Osteocyte (in vitro differentiated cells): ENCODE measurements around the gene RRAD. TPM values are rescaled to one million over a fixed set of nuclear protein-coding genes. Genes with fewer than 3 reads are reported as not detected.

Source experiments
- DNase-seq: peaks from one replicate; pipeline ENCODE4 v3.0.0; 2021; ENCODE audit warnings: mixed read lengths; ENCODE audit not compliant: unreplicated experiment; ENCODE audit errors: extremely low spot score
- H3K27ac Mint-ChIP-seq: one replicate; pipeline ENCODE4 v1.8.0; 2021; ENCODE audit warnings: mild to moderate bottlenecking, mixed read lengths; ENCODE audit not compliant: unreplicated experiment
- H3K27me3 Mint-ChIP-seq: one replicate; pipeline ENCODE4 v1.8.0; 2021; ENCODE audit warnings: mixed read lengths; ENCODE audit not compliant: unreplicated experiment
- H3K36me3 Mint-ChIP-seq: one replicate; pipeline ENCODE4 v1.8.0; 2021; ENCODE audit warnings: mixed read lengths; ENCODE audit not compliant: unreplicated experiment
- H3K4me1 Mint-ChIP-seq: one replicate; pipeline ENCODE4 v1.8.0; 2021; ENCODE audit warnings: mixed read lengths; ENCODE audit not compliant: unreplicated experiment
- H3K4me3 Mint-ChIP-seq: one replicate; pipeline ENCODE4 v1.8.0; 2021; ENCODE audit warnings: mild to moderate bottlenecking, moderate library complexity, mixed read lengths; ENCODE audit not compliant: unreplicated experiment
- H3K9me3 Mint-ChIP-seq: one replicate; pipeline ENCODE4 v1.8.0; 2021; ENCODE audit warnings: mixed read lengths; ENCODE audit not compliant: unreplicated experiment
- CTCF ChIP-seq: fragments of 200-600 bp; sonication (generic); IDR thresholded peaks from 2 replicates; pipeline ENCODE4 v1.5.0; 2021; ENCODE audit warnings: antibody characterized with exemption, mild to moderate bottlenecking, moderate library complexity
- total RNA-seq: library from RNA; stranded (reverse); gene quantifications from 2 replicates; pipeline ENCODE4 v1.2.1, GENCODE V29; 2021

RRAD gene
- total RNA-seq, 1 donor from 2014 or later, result 0.89 TPM

GRCh38 chr16:66881560-66881959, 43.8 kb downstream of the RRAD start:
- Mint-ChIP-seq H3K36me3 (peaks cover 12% of the 10 kb centered on the region), H3K4me1 (peaks cover 21% of the 10 kb centered on the region), H3K27ac (no peak overlapping the region), H3K9me3 (no peaks in the 10 kb centered on the region), H3K4me3 (peak overlapping the region; percentile 51), H3K27me3 (no peaks in the 10 kb centered on the region)
- no peak for TF ChIP-seq CTCF
- DNase-seq, result no peak

- Mint-ChIP-seq H3K4me1 (peaks cover 23% of the 10 kb centered on the region), H3K4me3 (peak overlapping the region; percentile 99), H3K36me3 (peaks cover 12% of the 10 kb centered on the region), H3K27me3 (no peaks in the 10 kb centered on the region), H3K27ac (no peak overlapping the region), H3K9me3 (no peaks in the 10 kb centered on the region)
- no peak for DNase-seq
- no peak for TF ChIP-seq CTCF
Measured at GRCh38 chr16:66881014-66881417, 44.3 kb downstream of the RRAD start.

- peaks cover 25% of the 10 kb centered on the region for H3K4me1 Mint-ChIP-seq
- peak; percentile 97 for DNase-seq
- no peaks in the 10 kb centered on the region for H3K27me3 Mint-ChIP-seq
- H3K9me3 Mint-ChIP-seq, result no peaks in the 10 kb centered on the region
- TF ChIP-seq CTCF, result no peak
- H3K4me3 Mint-ChIP-seq, result peak within 1 kb of the TSS; percentile 99
- H3K27ac Mint-ChIP-seq, result peak within 1 kb of the TSS; percentile 88
- H3K36me3 Mint-ChIP-seq, result peaks cover 8% of the 10 kb centered on the region
Measured at GRCh38 chr16:66880288-66881013, 44.9 kb downstream of the RRAD start, which contains the start of gene PDP2. Gene PDP2, plus strand, starts transcription at chr16:66880515. Its CDS starts 3,770 bp downstream, at chr16:66884285.

- no peaks in the 10 kb centered on the region for H3K27me3 Mint-ChIP-seq
- TF ChIP-seq CTCF, result no peak
- H3K27ac Mint-ChIP-seq, result peak overlapping the region; percentile 56
- H3K4me1 Mint-ChIP-seq, result peaks cover 41% of the 10 kb centered on the region
- no peaks in the 10 kb centered on the region for H3K9me3 Mint-ChIP-seq
- DNase-seq, result no peak
- no peak overlapping the region for H3K4me3 Mint-ChIP-seq
- no peaks in the 10 kb centered on the region for H3K36me3 Mint-ChIP-seq
Measured at GRCh38 chr16:66878067-66878466, 47.3 kb downstream of the RRAD start.

GRCh38 chr16:66874079-66874775, 51.1 kb downstream of the RRAD start:
- Mint-ChIP-seq H3K27ac (peak overlapping the region; percentile 90), H3K4me1 (peaks cover 36% of the 10 kb centered on the region), H3K27me3 (no peaks in the 10 kb centered on the region), H3K4me3 (no peak overlapping the region), H3K36me3 (no peaks in the 10 kb centered on the region), H3K9me3 (no peaks in the 10 kb centered on the region)
- no peak for TF ChIP-seq CTCF
- DNase-seq, result no peak
